CD14-positive monocyte (primary cell): ENCODE results near the gene KRT6B. TPM values are rescaled to one million over a fixed set of nuclear protein-coding genes. Genes with fewer than 3 reads are reported as not detected.

Source experiments
- DNase-seq, 3 donors: peaks; one replicate each; pipeline ENCODE4 v3.0.0-alpha.2; 2011 to 2022
- H2AFZ ChIP-seq: 2 replicates; pipeline ENCODE4 v1.6.0; 2012; ENCODE audit warnings: mild to moderate bottlenecking, low read depth, low read length, inconsistent platforms; ENCODE audit not compliant: insufficient read depth, poor library complexity, severe bottlenecking
- H3K27ac ChIP-seq, 2 donors: 1 replicate in 1 of 2; 2 replicates in 1 of 2; pipeline ENCODE4 v1.5.1; 2012 to 2013; ENCODE audit warnings: low read length in 2 of 2, control low read depth in 1 of 2, inconsistent platforms in 1 of 2, low read depth in 1 of 2, mild to moderate bottlenecking in 1 of 2
- H3K27me3 ChIP-seq, 2 donors: one replicate each; pipeline versions ENCODE4 v1.6.0 to v1.6.1; 2011 to 2013; ENCODE audit warnings: low read length in 2 of 2; ENCODE audit not compliant: control insufficient read depth in 2 of 2, insufficient read depth in 2 of 2
- H3K36me3 ChIP-seq, 2 donors: replicated peaks in 1 of 2; 1 replicate in 1 of 2; 2 replicates in 1 of 2; pipeline versions ENCODE4 v1.5.1 to v1.6.1; 2012 to 2013; ENCODE audit warnings: low read length in 2 of 2, control low read depth in 1 of 2, inconsistent platforms in 1 of 2, mild to moderate bottlenecking in 1 of 2; ENCODE audit not compliant: insufficient read depth in 2 of 2, control insufficient read depth in 1 of 2
- H3K4me1 ChIP-seq, 2 donors: 1 replicate in 1 of 2; 2 replicates in 1 of 2; pipeline versions ENCODE4 v1.5.1 to v1.6.1; 2012 to 2013; ENCODE audit warnings: low read length in 2 of 2, control low read depth in 1 of 2, inconsistent platforms in 1 of 2, mild to moderate bottlenecking in 1 of 2, moderate library complexity in 1 of 2; ENCODE audit not compliant: insufficient read depth in 2 of 2, control insufficient read depth in 1 of 2
- H3K4me2 ChIP-seq: replicated peaks from 2 replicates; pipeline ENCODE3; 2012; ENCODE audit warnings: low read length, moderate library complexity, mild to moderate bottlenecking; ENCODE audit not compliant: poor library complexity, severe bottlenecking; ENCODE audit errors: extremely low read depth
- H3K4me3 ChIP-seq, 3 experiments: fragments of 200-600 bp in 1 of 3; sonication (generic) in 1 of 3; replicated peaks in 1 of 3; 1 replicate in 2 of 3; 2 replicates in 1 of 3; pipeline ENCODE4 v1.5.1; 2011 to 2013; ENCODE audit warnings: low read length in 3 of 3, mild to moderate bottlenecking in 3 of 3, control low read depth in 2 of 3, low read depth in 2 of 3, inconsistent platforms in 1 of 3, moderate library complexity in 1 of 3
- H3K79me2 ChIP-seq: 2 replicates; pipeline ENCODE4 v1.6.0; 2012; ENCODE audit warnings: mild to moderate bottlenecking, control low read depth, inconsistent platforms, low read length, moderate library complexity; ENCODE audit not compliant: insufficient read depth
- H3K9ac ChIP-seq: 2 replicates; pipeline ENCODE4 v1.6.0; 2017; ENCODE audit warnings: low read length, mild to moderate bottlenecking; ENCODE audit not compliant: insufficient read depth, poor library complexity, severe bottlenecking
- H3K9me3 ChIP-seq, 2 donors: replicated peaks in 1 of 2; 1 replicate in 1 of 2; 2 replicates in 1 of 2; pipeline versions ENCODE4 v1.5.1 to v1.6.1; 2012 to 2013; ENCODE audit warnings: low read length in 2 of 2, control low read depth in 1 of 2; ENCODE audit not compliant: control insufficient read depth in 1 of 2, insufficient read depth in 1 of 2
- H4K20me1 ChIP-seq: 2 replicates; pipeline ENCODE4 v1.6.0; 2012; ENCODE audit warnings: mild to moderate bottlenecking, low read length, control low read depth, moderate library complexity; ENCODE audit not compliant: insufficient read depth
- H3K27ac Mint-ChIP-seq, 7 donors: one replicate each; pipeline ENCODE4 v1.8.0; 2020; ENCODE audit warnings: mild to moderate bottlenecking in 7 of 7, mixed read lengths in 7 of 7, moderate library complexity in 6 of 7, inconsistent platforms in 2 of 7
- H3K27me3 Mint-ChIP-seq, 3 donors: one replicate each; pipeline ENCODE4 v1.8.0; 2021 to 2022; ENCODE audit warnings: low read depth in 3 of 3, mild to moderate bottlenecking in 3 of 3, mixed read lengths in 3 of 3, moderate library complexity in 3 of 3, inconsistent platforms in 1 of 3
- H3K36me3 Mint-ChIP-seq, 2 donors: one replicate each; pipeline ENCODE4 v1.8.0; 2020; ENCODE audit warnings: mixed read lengths in 2 of 2, inconsistent platforms in 1 of 2, mild to moderate bottlenecking in 1 of 2
- H3K4me1 Mint-ChIP-seq: one replicate; pipeline ENCODE4 v1.8.0; 2020; ENCODE audit warnings: mild to moderate bottlenecking, mixed read lengths
- H3K4me3 Mint-ChIP-seq, 2 donors: one replicate each; pipeline ENCODE4 v1.8.0; 2020; ENCODE audit warnings: mild to moderate bottlenecking in 2 of 2, mixed read lengths in 2 of 2, moderate library complexity in 1 of 2
- H3K9me3 Mint-ChIP-seq, 7 donors: one replicate each; pipeline ENCODE4 v1.8.0; 2020 to 2022; ENCODE audit warnings: mixed read lengths in 7 of 7, mild to moderate bottlenecking in 6 of 7, moderate library complexity in 6 of 7, inconsistent platforms in 2 of 7
- WGBS: methylation state at CpG from one replicate; pipeline ENCODE4 v1.1.5; 2013; ENCODE audit warnings: missing lambda C conversion rate; ENCODE audit not compliant: insufficient coverage; 5-methylcytosine and 5-hydroxymethylcytosine counted together
- intact Hi-C, 2 donors: fragments of 100-400 bp; cut with micrococcal nuclease; formaldehyde crosslinking; loops; one replicate each; pipeline versions ENCODE4 v1.15.0 to v1.15.1; 2023
- polyA plus RNA-seq, 3 donors: library from polyadenylated mRNA; depleted of rRNA in 1 of 3; unstranded in 2 of 3; stranded (reverse) in 1 of 3; fragments of 300-500 nt in 2 of 3; fragments of >200 nt in 1 of 3; fragmentation: Illumina TruSeq in 2 of 3; gene quantifications; 1 replicate in 2 of 3; 2 replicates in 1 of 3; pipeline ENCODE4 v1.2.3, GENCODE V29; 2012 to 2021
- TF ChIP-seq, protein P1 (sequence below): fragments of 200-600 bp; IDR thresholded peaks from one replicate; pipeline ENCODE4 v1.8.0; 2022; ENCODE audit warnings: antibody characterized with exemption, mild to moderate bottlenecking

Gene KRT6B
- polyA plus RNA-seq, 3 donors, result not detected

DNA sequence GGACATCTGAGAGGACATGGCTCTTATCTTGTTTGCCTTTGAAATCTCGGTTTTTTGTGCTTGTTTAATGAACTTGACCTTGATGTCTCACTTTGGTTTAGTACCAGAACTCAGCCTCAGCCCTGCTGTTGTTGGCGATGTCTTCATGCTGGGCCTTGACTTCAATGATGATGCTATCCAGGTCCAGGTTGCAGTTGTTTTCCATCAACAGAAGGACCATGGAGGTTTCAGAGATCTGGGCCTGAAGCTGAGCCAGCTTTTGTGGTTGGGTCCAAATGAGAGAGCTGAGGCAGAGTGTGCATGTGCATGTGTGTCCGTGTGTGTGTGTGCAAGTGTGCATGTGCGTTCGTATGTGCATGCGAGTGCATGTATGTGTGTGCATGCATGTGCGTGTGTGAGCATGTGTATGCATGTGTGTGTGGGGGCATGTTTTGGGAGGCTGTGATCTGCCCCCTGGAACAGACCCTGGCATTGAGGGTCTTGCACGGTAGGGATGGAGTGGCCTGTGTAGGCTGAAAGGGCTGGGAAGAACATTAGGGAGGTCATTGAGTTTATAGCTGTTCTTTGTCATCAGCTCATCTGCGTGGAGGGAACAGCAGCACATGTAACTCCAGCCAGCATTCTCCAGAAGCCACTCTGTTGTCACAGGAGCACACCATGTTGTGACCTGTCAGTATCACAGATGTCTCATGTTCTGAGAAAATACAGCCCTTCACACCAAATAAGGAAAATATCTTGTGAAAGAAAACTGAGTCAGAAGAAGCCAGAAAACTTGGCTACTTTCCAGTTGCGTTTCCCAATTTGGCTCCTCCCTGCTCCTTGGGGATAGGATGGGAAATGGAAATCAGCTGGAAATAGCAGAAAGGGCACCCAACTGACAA lies 35.8 kb downstream of the KRT6B start:
- Mint-ChIP-seq H3K9me3 (peaks cover 0 to 3% (median 0%) of the 10 kb centered on the region in 7 donors), H3K4me3 (no peak overlapping the region), H3K36me3 (no peaks in the 10 kb centered on the region), H3K4me1 (peaks cover 4% of the 10 kb centered on the region), H3K27ac (no peak overlapping the region), H3K27me3 (peaks cover 4 to 13% (median 6%) of the 10 kb centered on the region in 3 donors)
- 85% methylated on average over 10 of the region's 10 CpGs for WGBS
- Histone ChIP-seq H4K20me1 (no peaks in the 10 kb centered on the region), H3K79me2 (no peaks in the 10 kb centered on the region), H3K4me1 (no peaks in the 10 kb centered on the region), H3K9ac (no peak overlapping the region), H3K4me3 (no peak overlapping the region), H3K9me3 (no peaks in the 10 kb centered on the region), H2AFZ (no peak overlapping the region), H3K4me2 (no peak overlapping the region), H3K36me3 (no peaks in the 10 kb centered on the region), H3K27ac (no peak overlapping the region), H3K27me3 (no peaks in the 10 kb centered on the region)
- intact Hi-C loops, result no loop called here
- TF ChIP-seq, protein P1, sequence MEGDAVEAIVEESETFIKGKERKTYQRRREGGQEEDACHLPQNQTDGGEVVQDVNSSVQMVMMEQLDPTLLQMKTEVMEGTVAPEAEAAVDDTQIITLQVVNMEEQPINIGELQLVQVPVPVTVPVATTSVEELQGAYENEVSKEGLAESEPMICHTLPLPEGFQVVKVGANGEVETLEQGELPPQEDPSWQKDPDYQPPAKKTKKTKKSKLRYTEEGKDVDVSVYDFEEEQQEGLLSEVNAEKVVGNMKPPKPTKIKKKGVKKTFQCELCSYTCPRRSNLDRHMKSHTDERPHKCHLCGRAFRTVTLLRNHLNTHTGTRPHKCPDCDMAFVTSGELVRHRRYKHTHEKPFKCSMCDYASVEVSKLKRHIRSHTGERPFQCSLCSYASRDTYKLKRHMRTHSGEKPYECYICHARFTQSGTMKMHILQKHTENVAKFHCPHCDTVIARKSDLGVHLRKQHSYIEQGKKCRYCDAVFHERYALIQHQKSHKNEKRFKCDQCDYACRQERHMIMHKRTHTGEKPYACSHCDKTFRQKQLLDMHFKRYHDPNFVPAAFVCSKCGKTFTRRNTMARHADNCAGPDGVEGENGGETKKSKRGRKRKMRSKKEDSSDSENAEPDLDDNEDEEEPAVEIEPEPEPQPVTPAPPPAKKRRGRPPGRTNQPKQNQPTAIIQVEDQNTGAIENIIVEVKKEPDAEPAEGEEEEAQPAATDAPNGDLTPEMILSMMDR, result no peak
- no peak for DNase-seq

DNA sequence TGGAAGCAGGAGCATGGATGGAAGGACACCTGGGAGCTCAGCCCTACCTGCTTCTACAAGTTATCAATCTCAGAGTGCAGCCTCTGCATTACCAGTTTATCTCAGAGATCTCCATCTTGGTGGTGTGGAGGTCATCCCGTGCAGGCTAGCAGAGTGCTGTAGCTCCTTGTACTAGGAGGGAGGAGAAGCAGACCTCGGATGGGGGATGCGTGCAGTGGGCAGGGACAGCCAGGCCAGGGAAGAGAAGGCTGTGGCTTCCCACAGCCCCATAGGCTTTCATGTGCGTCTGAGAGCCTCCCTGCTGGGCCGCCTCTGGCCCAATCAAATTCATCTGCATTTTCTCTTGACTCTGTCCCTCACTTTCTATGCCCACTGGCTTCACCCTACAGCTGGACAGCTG lies 37.0 kb downstream of the KRT6B start:
- Histone ChIP-seq H2AFZ (no peak overlapping the region), H3K36me3 (no peaks in the 10 kb centered on the region), H3K4me3 (no peak overlapping the region), H3K9me3 (no peaks in the 10 kb centered on the region), H3K27ac (no peak overlapping the region), H3K79me2 (no peaks in the 10 kb centered on the region), H3K9ac (no peak overlapping the region), H3K27me3 (no peaks in the 10 kb centered on the region), H3K4me2 (no peak overlapping the region), H4K20me1 (no peaks in the 10 kb centered on the region), H3K4me1 (no peaks in the 10 kb centered on the region)
- peak overlapping the region in 1 of 7 donors; percentile 22 for H3K27ac Mint-ChIP-seq
- intact Hi-C loops, result no loop called here
- TF ChIP-seq, protein P1, result no peak
- no peak for DNase-seq
- peaks cover 4 to 12% (median 6%) of the 10 kb centered on the region in 3 donors for H3K27me3 Mint-ChIP-seq
- H3K4me1 Mint-ChIP-seq, result peaks cover 4% of the 10 kb centered on the region
- no peak overlapping the region for H3K4me3 Mint-ChIP-seq
- H3K9me3 Mint-ChIP-seq, result peaks cover 0 to 3% (median 0%) of the 10 kb centered on the region in 7 donors
- 90% methylated on average over 5 of the region's 5 CpGs for WGBS
- H3K36me3 Mint-ChIP-seq, result no peaks in the 10 kb centered on the region
